HCT116 (cell line): Measurements from ENCODE around the gene NOC2L. TPM values are rescaled to one million over a fixed set of nuclear protein-coding genes. Genes with fewer than 3 reads are reported as not detected.

Experiments
- ATAC-seq: fragments of 200-7000 bp; cut with Tn5 transposase; 2 replicates; pipeline ENCODE4 v1.9.1; 2020; ENCODE audit warnings: mild to moderate bottlenecking, moderate library complexity
- BruUV-seq: library from RNA; stranded (reverse); fragments of 400-500 nt; replicated peaks from 2 replicates; lab custom pipeline; 2021; lab: Mats Ljungman, UMichigan
- CTCF ChIA-PET: fragments of 300-600 bp; sonication (Branson Sonifier 250); formaldehyde crosslinking; loops from one replicate; lab custom pipeline; 2021; ENCODE audit warnings: antibody characterized with exemption; lab: Charles Lee
- POLR2A ChIA-PET: fragments of 300-600, 350-600 bp; sonication (Branson Sonifier 250); formaldehyde crosslinking; loops from one replicate; lab custom pipeline; 2021; ENCODE audit warnings: antibody characterized with exemption; lab: Charles Lee
- RAD21 ChIA-PET, 2 experiments: fragments of 300-600 bp; sonication (Branson Sonifier 250); formaldehyde crosslinking; loops; one replicate each; lab custom pipeline; 2023; ENCODE audit warnings: low total read pairs in 2 of 2; ENCODE audit not compliant: uncharacterized antibody in 2 of 2, unreplicated experiment in 2 of 2, low non-redundant PET in 1 of 2; lab: Charles Lee
- DNase-seq: peaks from one replicate; pipeline ENCODE4 v3.0.0-alpha.2; 2010; ENCODE audit warnings: low read depth, low spot score
- H2AFZ ChIP-seq: fragments of 200-600 bp; shearing (Covaris generic), sonication (generic); 2 replicates; pipeline ENCODE4 v1.6.1; 2017; ENCODE audit warnings: low read depth, mixed run types, mixed read lengths, antibody characterized with exemption, low read length; ENCODE audit not compliant: poor library complexity, severe bottlenecking
- H3K27ac ChIP-seq: 2 replicates; pipeline ENCODE4 v1.5.1; 2012; ENCODE audit warnings: low read depth, low read length
- H3K27me3 ChIP-seq: fragments of 200-600 bp; sonication (generic); 2 replicates; pipeline ENCODE4 v1.6.1; 2016; ENCODE audit warnings: mixed run types, low read length, mixed read lengths; ENCODE audit not compliant: insufficient read depth
- H3K36me3 ChIP-seq, 2 experiments: fragments of 200-500 bp in 1 of 2; fragments of 200-600 bp in 1 of 2; sonication (Bioruptor generic) in 1 of 2; sonication (generic) in 1 of 2; 2 replicates each; pipeline versions ENCODE4 v1.5.1 to v1.6.1; 2014 to 2016; ENCODE audit warnings: low read length in 2 of 2, inconsistent platforms in 1 of 2, mixed read lengths in 1 of 2, mixed run types in 1 of 2; ENCODE audit not compliant: insufficient read depth in 2 of 2, control insufficient read depth in 1 of 2
- H3K4me1 ChIP-seq, 2 experiments: fragments of 200-600 bp in 1 of 2; sonication (generic) in 1 of 2; 2 replicates each; pipeline versions ENCODE4 v1.5.1 to v1.6.1; 2012 to 2017; ENCODE audit warnings: low read length in 2 of 2, inconsistent platforms in 1 of 2, mild to moderate bottlenecking in 1 of 2, mixed read lengths in 1 of 2, mixed run types in 1 of 2, moderate library complexity in 1 of 2; ENCODE audit not compliant: insufficient read depth in 2 of 2, control insufficient read depth in 1 of 2
- H3K4me2 ChIP-seq: fragments of 200-600 bp; sonication (generic); 2 replicates; pipeline ENCODE4 v1.6.1; 2017; ENCODE audit warnings: mixed run types, low read length, mixed read lengths
- H3K4me3 ChIP-seq, 2 experiments: fragments of 200-600 bp in 1 of 2; sonication (generic) in 1 of 2; replicated peaks in 1 of 2; 2 replicates each; pipeline ENCODE4 v1.5.1; 2011 to 2016; ENCODE audit warnings: low read length in 2 of 2, control low read depth in 1 of 2, low read depth in 1 of 2, mild to moderate bottlenecking in 1 of 2, mixed read lengths in 1 of 2, mixed run types in 1 of 2
- H3K79me2 ChIP-seq: fragments of 200-600 bp; sonication (generic); 2 replicates; pipeline ENCODE4 v1.6.1; 2017; ENCODE audit warnings: mild to moderate bottlenecking, mixed run types, low read length, moderate library complexity, mixed read lengths; ENCODE audit not compliant: insufficient read depth
- H3K9ac ChIP-seq: fragments of 200-600 bp; sonication (generic); 2 replicates; pipeline ENCODE4 v1.6.1; 2016; ENCODE audit warnings: low read length, mixed read lengths
- H3K9me2 ChIP-seq: fragments of 200-600 bp; sonication (generic), shearing (Covaris generic); 2 replicates; pipeline ENCODE4 v1.6.1; 2017; ENCODE audit warnings: mixed run types, mild to moderate bottlenecking, moderate library complexity; ENCODE audit not compliant: insufficient read depth
- H3K9me3 ChIP-seq, 2 experiments: fragments of 200-500 bp in 1 of 2; fragments of 200-600 bp in 1 of 2; sonication (Bioruptor generic) in 1 of 2; sonication (generic) in 1 of 2; 2 replicates each; pipeline ENCODE4 v1.6.1; 2014 to 2017; ENCODE audit warnings: low read length in 2 of 2, mixed read lengths in 2 of 2, inconsistent platforms in 1 of 2, low read depth in 1 of 2, mild to moderate bottlenecking in 1 of 2, mixed run types in 1 of 2, moderate library complexity in 1 of 2; ENCODE audit not compliant: control insufficient read depth in 1 of 2, insufficient read depth in 1 of 2
- H4K20me1 ChIP-seq: fragments of 200-600 bp; sonication (generic), shearing (Covaris generic); 2 replicates; pipeline ENCODE4 v1.6.1; 2017; ENCODE audit warnings: mixed run types, mild to moderate bottlenecking, moderate library complexity; ENCODE audit not compliant: insufficient read depth
- ATF3 ChIP-seq: IDR thresholded peaks from 2 replicates; pipeline ENCODE4 v1.6.1; 2012
- CTCF ChIP-seq, 3 experiments: fragments of 200-600 bp in 1 of 3; sonication (generic) in 1 of 3; IDR thresholded peaks in 2 of 3; conservative IDR thresholded peaks in 1 of 3; 2 replicates each; pipeline ENCODE4 v1.5.1; 2012 to 2017; ENCODE audit warnings: low read depth in 2 of 3, low read length in 2 of 3, antibody characterized with exemption in 1 of 3, borderline replicate concordance in 1 of 3, control low read depth in 1 of 3, mild to moderate bottlenecking in 1 of 3, mixed read lengths in 1 of 3, mixed run types in 1 of 3, moderate library complexity in 1 of 3; ENCODE audit not compliant: insufficient read depth in 1 of 3
- EGR1 ChIP-seq: IDR thresholded peaks from 2 replicates; pipeline ENCODE4 v1.6.1; 2012; ENCODE audit warnings: low read depth
- EZH2 ChIP-seq: fragments of 200-600 bp; sonication (generic); IDR thresholded peaks from 2 replicates; pipeline ENCODE4 v1.6.1; 2017; ENCODE audit warnings: antibody characterized with exemption, mixed run types
- EZH2phosphoT487 ChIP-seq: fragments of 200-600 bp; IDR thresholded peaks from 2 replicates; pipeline ENCODE4 v1.6.1; 2018; ENCODE audit warnings: antibody characterized with exemption, borderline replicate concordance
- MAX ChIP-seq: IDR thresholded peaks from 2 replicates; pipeline ENCODE4 v1.6.1; 2012
- RAD21 ChIP-seq: IDR thresholded peaks from 2 replicates; pipeline ENCODE4 v1.6.1; 2012; ENCODE audit warnings: low read depth, mild to moderate bottlenecking
- YY1 ChIP-seq: IDR thresholded peaks from 2 replicates; pipeline ENCODE4 v1.6.1; 2011; ENCODE audit warnings: low read length, low read depth, moderate library complexity, mild to moderate bottlenecking; ENCODE audit not compliant: insufficient replicate concordance; ENCODE audit errors: extremely low read depth
- ZBTB33 ChIP-seq: IDR thresholded peaks from 2 replicates; pipeline ENCODE4 v1.6.1; 2011; ENCODE audit warnings: mild to moderate bottlenecking, low read length, moderate library complexity; ENCODE audit not compliant: insufficient replicate concordance; ENCODE audit errors: extremely low read depth
- ZFX ChIP-seq: fragments of 450-650 bp; IDR thresholded peaks from 2 replicates; pipeline ENCODE4 v1.6.1; 2017
- intact Hi-C: fragments of 100-400 bp; cut with micrococcal nuclease; formaldehyde crosslinking; loops from 2 replicates; pipeline ENCODE4 v1.10.0; 2022
- total RNA-seq: library from RNA; stranded (reverse); gene quantifications from one replicate; pipeline ENCODE4 v1.2.1, GENCODE V29; 2021; ENCODE audit not compliant: unreplicated experiment

The NOC2L gene
- total RNA-seq, 1 experiment from 2014 or later: 260 TPM

- no peaks in the 10 kb centered on the region for H3K27me3 ChIP-seq
- DNase-seq (no peak), ATAC-seq (no peak)
- H3K9ac ChIP-seq: no peak overlapping the region
- no peaks in the 10 kb centered on the region; the same call in 1 of the 2 replicates for H4K20me1 ChIP-seq
- H3K27ac ChIP-seq: no peak overlapping the region
- H3K9me3 ChIP-seq: no peaks in the 10 kb centered on the region
- peaks cover 27 to 57% of the 10 kb centered on the region in 2 experiments for H3K36me3 ChIP-seq
- ChIA-PET RAD21 (no interaction called here), CTCF (no interaction called here), POLR2A (no interaction called here)
- no peak overlapping the region for H3K4me2 ChIP-seq
- no TSS peak for BruUV-seq
- intact Hi-C loops: no loop called here
- peaks cover 63% of the 10 kb centered on the region for H3K79me2 ChIP-seq
- H2AFZ ChIP-seq: no peak overlapping the region
- H3K4me1 ChIP-seq: peaks cover 6 to 9% of the 10 kb centered on the region in 2 experiments
- no peaks in the 10 kb centered on the region for H3K9me2 ChIP-seq
- no peak overlapping the region for H3K4me3 ChIP-seq
- TF ChIP-seq ATF3 (no peak), RAD21 (no peak), EZH2phosphoT487 (no peak), MAX (no peak), EZH2 (no peak), ZBTB33 (no peak), CTCF (IDR thresholded peaks at IDR 0.05 in 2 of 3, conservative IDR thresholded peaks at IDR 0.05 in 1 of 3; ENCODE audit: borderline replicate concordance in 1 of 3, insufficient read depth in 1 of 3, low read depth in 2 of 3, low read length in 2 of 3) (no peak), ZFX (no peak), EGR1 (no peak), YY1 (no peak)
Observed at GRCh38 chr1:955474-955873, 3.6 kb downstream of the NOC2L start.
